GOT3 (cell line): ENCODE data around the gene MYRIP.
A peak's percentile ranks its signal among the peaks of the same experiment; 100 is the strongest.
"Not testable (repeated sequence)": the region's sequence is repeated elsewhere in the genome, so short reads cannot be mapped to it uniquely, and the experiment has no call there.

Experiments
- DNase-seq: peaks from one replicate; lab custom pipeline; 2025; ENCODE audit warnings: mixed read lengths; lab: John Stamatoyannopoulos, UW

MYRIP gene

GRCh38 chr3:40129981-40130380 is 320.6 kb downstream of the MYRIP start:
- no peak for DNase-seq

GRCh38 chr3:40130721-40131120 is 321.3 kb downstream of the MYRIP start:
- no peak for DNase-seq

- not testable (repeated sequence) for DNase-seq
Measured at GRCh38 chr3:40133886-40134575, 324.6 kb downstream of the MYRIP start.

GRCh38 chr3:40137591-40138295 is 328.3 kb downstream of the MYRIP start:
- DNase-seq = no peak

- no peak for DNase-seq
Measured at GRCh38 chr3:40143283-40144090, 334.1 kb downstream of the MYRIP start.

- no peak for DNase-seq
Measured at GRCh38 chr3:40148827-40149226, 339.4 kb downstream of the MYRIP start.

GRCh38 chr3:40152482-40153133 is 343.2 kb downstream of the MYRIP start:
- no peak for DNase-seq

- no peak for DNase-seq
Measured at GRCh38 chr3:40160933-40161332, 351.5 kb downstream of the MYRIP start.

- DNase-seq = no peak
Measured at GRCh38 chr3:40162616-40163015, 353.2 kb downstream of the MYRIP start.

- DNase-seq = no peak
Measured at GRCh38 chr3:40166997-40167396, 357.6 kb downstream of the MYRIP start.

- DNase-seq = no peak
Measured at GRCh38 chr3:40167958-40168357, 358.5 kb downstream of the MYRIP start.

- DNase-seq = no peak
Measured at GRCh38 chr3:40169983-40170382, 360.6 kb downstream of the MYRIP start.

GRCh38 chr3:40170395-40170794 is 361.0 kb downstream of the MYRIP start:
- no peak for DNase-seq

- DNase-seq = no peak
Measured at GRCh38 chr3:40172560-40172959, 363.2 kb downstream of the MYRIP start.

GRCh38 chr3:40173227-40173721 is 363.9 kb downstream of the MYRIP start:
- no peak for DNase-seq

GRCh38 chr3:40178012-40178594 is 368.7 kb downstream of the MYRIP start:
- DNase-seq = no peak

- peak; percentile 9 for DNase-seq
Measured at GRCh38 chr3:40179016-40179415, 369.6 kb downstream of the MYRIP start.

- no peak for DNase-seq
Measured at GRCh38 chr3:40181182-40181581, 371.8 kb downstream of the MYRIP start.

GRCh38 chr3:40185029-40185695 is 375.8 kb downstream of the MYRIP start:
- no peak for DNase-seq

GRCh38 chr3:40186508-40186907 is 377.1 kb downstream of the MYRIP start:
- no peak for DNase-seq

GRCh38 chr3:40187945-40188344 is 378.5 kb downstream of the MYRIP start:
- no peak for DNase-seq
